Kidney (tissue), 14 donors: Measurements from ENCODE around the gene DAO. TPM values are rescaled to one million over a fixed set of nuclear protein-coding genes. Genes with fewer than 3 reads are reported as not detected.

Experiments
- DNase-seq, 5 donors: peaks; one replicate each; pipeline ENCODE4 v3.0.0-alpha.2; 2013 to 2020
- FAIRE-seq: peaks from 2 replicates; lab custom pipeline; 2012; peaks lifted over from hg19 to GRCh38; lab: Jason Lieb, UNC
- H3K27ac ChIP-seq, 2 donors: one replicate each; pipeline ENCODE4 v1.7.0; 2013; ENCODE audit warnings: low read depth in 2 of 2, low read length in 2 of 2, inconsistent platforms in 1 of 2
- H3K27me3 ChIP-seq: one replicate; pipeline ENCODE4 v1.7.1; 2013; ENCODE audit warnings: low read length, inconsistent platforms; ENCODE audit not compliant: control insufficient read depth, insufficient read depth
- H3K36me3 ChIP-seq, 3 donors: one replicate each; pipeline versions ENCODE4 v1.7.0 to v1.7.1; 2013; ENCODE audit warnings: low read length in 3 of 3, control low read depth in 1 of 3, inconsistent platforms in 1 of 3; ENCODE audit not compliant: insufficient read depth in 3 of 3, control insufficient read depth in 2 of 3
- H3K4me1 ChIP-seq, 3 donors: one replicate each; pipeline versions ENCODE4 v1.7.0 to v1.7.1; 2013; ENCODE audit warnings: low read length in 3 of 3, inconsistent platforms in 1 of 3, low read depth in 1 of 3; ENCODE audit not compliant: control insufficient read depth in 2 of 3, insufficient read depth in 2 of 3
- H3K4me3 ChIP-seq, 3 donors: one replicate each; pipeline versions ENCODE4 v1.7.0 to v1.8.1; 2013; ENCODE audit warnings: low read length in 3 of 3, control low read depth in 1 of 3, inconsistent platforms in 1 of 3
- H3K9ac ChIP-seq, 3 donors: one replicate each; pipeline versions ENCODE4 v1.7.0 to v1.7.1; 2013; ENCODE audit warnings: low read length in 3 of 3, control low read depth in 1 of 3, inconsistent platforms in 1 of 3
- H3K9me3 ChIP-seq, 3 donors: one replicate each; pipeline versions ENCODE4 v1.7.0 to v1.7.1; 2013; ENCODE audit warnings: low read length in 3 of 3, control low read depth in 1 of 3, inconsistent platforms in 1 of 3; ENCODE audit not compliant: control insufficient read depth in 2 of 3, insufficient read depth in 1 of 3
- CTCF ChIP-seq: IDR thresholded peaks from 3 replicates; pipeline ENCODE4 v1.5.1; 2012; ENCODE audit warnings: mild to moderate bottlenecking, moderate library complexity, borderline replicate concordance; ENCODE audit not compliant: insufficient read depth; ENCODE audit errors: extremely low read depth
- intact Hi-C: fragments of 100-400 bp; cut with DNase I; formaldehyde crosslinking; loops from one replicate; pipeline ENCODE4 v1.11.1; 2022
- polyA plus RNA-seq: library from polyadenylated mRNA; stranded (reverse); fragments of 350-450 nt; fragmentation: Illumina TruSeq; extraction: RNeasy Lipid Tissue Mini Kit (QIAGEN cat#74804); gene quantifications from one replicate; pipeline ENCODE4 v1.2.3, GENCODE V29; 2014; ENCODE audit warnings: low read depth, low replicate concordance; ENCODE audit not compliant: insufficient read depth
- total RNA-seq: library from RNA; stranded (reverse); fragmentation: NEBNext Ultra II Directional; extraction: Animal tissue kit (Norgen Biotek cat#: 25700); gene quantifications from one replicate; pipeline ENCODE4 v1.2.1, GENCODE V29; 2021
- donor health status: control.
- donor health status: control.
- donor health status: control.
- donor health status: control.
- donor health status: control.
- donor health status: DM: yes; HTN: yes; CAD: no.
- donor health status: Normal renal cell carcinoma (clear cell type).

The DAO gene
- total and polyA plus RNA-seq, 2 donors from 2014 or later = 0.41 to 50.4 TPM

GRCh38 chr12:108845696-108846095 lies 34.2 kb upstream of the DAO start:
- H3K9me3 ChIP-seq = no peaks in the 10 kb centered on the region
- H3K36me3 ChIP-seq = peaks cover 2 to 17% (median 7%) of the 10 kb centered on the region in 3 donors
- intact Hi-C loops = no loop called here
- FAIRE-seq (no peak), DNase-seq (no peak)
- peak overlapping the region in 1 of 2 donors; percentile 5 for H3K27ac ChIP-seq
- H3K9ac ChIP-seq = no peak overlapping the region
- H3K27me3 ChIP-seq = no peaks in the 10 kb centered on the region
- no peak for TF ChIP-seq CTCF
- H3K4me1 ChIP-seq = peaks cover 0 to 18% (median 17%) of the 10 kb centered on the region in 3 donors
- no peak overlapping the region for H3K4me3 ChIP-seq

DNA sequence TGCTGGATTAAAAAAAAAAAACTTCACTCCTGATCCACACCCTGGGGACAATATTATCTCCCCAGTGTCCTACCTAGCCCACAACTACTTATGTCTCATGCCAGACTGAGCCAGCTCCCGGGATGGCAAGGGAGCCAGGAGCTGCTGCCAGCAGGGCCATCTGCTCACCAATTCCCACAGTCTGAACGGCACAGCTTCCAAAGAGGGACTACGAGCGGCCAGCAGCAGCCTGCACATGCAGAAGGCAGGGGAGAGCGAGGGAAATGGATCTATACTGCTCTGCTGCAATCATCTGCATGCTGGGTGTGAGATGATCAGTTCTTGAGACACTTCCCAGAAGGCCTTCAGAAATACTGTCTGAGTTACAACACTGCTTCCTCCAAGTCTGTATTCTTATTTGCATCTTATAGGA lies 33.6 kb upstream of the DAO start:
- Histone ChIP-seq H3K4me1 (peaks cover 0 to 18% (median 12%) of the 10 kb centered on the region in 3 donors), H3K27me3 (no peaks in the 10 kb centered on the region), H3K9me3 (no peaks in the 10 kb centered on the region), H3K36me3 (peaks cover 2 to 17% (median 7%) of the 10 kb centered on the region in 3 donors), H3K4me3 (no peak overlapping the region), H3K9ac (no peak overlapping the region), H3K27ac (no peak overlapping the region)
- intact Hi-C loops = no loop called here
- DNase-seq = no peak
- TF ChIP-seq CTCF = no peak
- FAIRE-seq = no peak

DNA sequence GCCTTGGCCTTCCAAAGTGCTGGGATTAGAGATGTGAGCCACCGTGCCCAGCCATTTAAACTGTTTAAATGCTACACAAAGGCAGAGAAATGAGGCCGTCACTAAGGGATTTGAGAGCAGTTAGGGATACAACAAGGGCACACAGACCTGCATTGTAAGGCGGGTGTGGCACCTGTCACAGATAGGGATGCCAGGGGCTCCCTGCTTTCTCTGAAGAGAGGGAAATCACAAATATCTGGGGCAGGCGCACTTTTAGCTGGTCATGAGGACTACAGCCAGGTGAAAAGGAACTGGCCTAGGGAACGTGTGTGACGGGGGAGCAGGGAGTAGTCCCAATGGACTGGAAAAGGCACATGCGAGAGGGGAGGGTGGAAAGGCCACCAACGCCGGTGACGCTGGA lies 32.2 kb upstream of the DAO start:
- intact Hi-C loops = no loop called here
- peaks cover 0 to 12% (median 10%) of the 10 kb centered on the region in 3 donors for H3K4me1 ChIP-seq
- no peak overlapping the region for H3K9ac ChIP-seq
- H3K9me3 ChIP-seq = no peaks in the 10 kb centered on the region
- FAIRE-seq (no peak), DNase-seq (no peak)
- no peak overlapping the region for H3K27ac ChIP-seq
- TF ChIP-seq CTCF = no peak
- no peaks in the 10 kb centered on the region for H3K27me3 ChIP-seq
- H3K36me3 ChIP-seq = peaks cover 2 to 15% (median 13%) of the 10 kb centered on the region in 3 donors
- H3K4me3 ChIP-seq = no peak overlapping the region

DNA sequence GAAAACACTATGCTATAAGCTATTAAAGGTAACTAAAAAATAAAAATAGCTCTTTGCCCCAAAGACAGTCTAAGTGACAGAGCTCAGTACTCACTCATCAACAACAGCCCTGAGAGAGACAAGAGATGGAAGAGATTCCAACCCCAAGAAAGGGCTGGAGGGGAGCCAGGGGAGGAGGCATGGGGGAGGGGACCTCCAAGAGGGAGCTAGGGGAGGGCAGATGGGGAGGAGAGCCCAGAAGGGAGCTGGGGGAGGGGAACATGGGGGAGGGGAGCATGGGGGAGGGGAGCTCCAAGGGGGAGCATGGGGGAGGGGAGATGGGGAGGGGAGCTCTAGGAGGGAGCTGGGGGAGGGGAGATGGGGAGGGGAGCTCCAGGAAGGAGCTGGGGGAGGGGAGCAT lies 30.2 kb upstream of the DAO start:
- H3K9me3 ChIP-seq = no peaks in the 10 kb centered on the region
- H3K9ac ChIP-seq = no peak overlapping the region
- DNase-seq (no peak), FAIRE-seq (no peak)
- no peaks in the 10 kb centered on the region for H3K27me3 ChIP-seq
- H3K27ac ChIP-seq = no peak overlapping the region
- peaks cover 0 to 12% (median 11%) of the 10 kb centered on the region in 3 donors for H3K36me3 ChIP-seq
- no peak for TF ChIP-seq CTCF
- H3K4me1 ChIP-seq = peaks cover 0 to 24% (median 20%) of the 10 kb centered on the region in 3 donors
- intact Hi-C loops = no loop called here
- H3K4me3 ChIP-seq = no peak overlapping the region
